ENCODE results near the gene NIT2. TPM values are rescaled to one million over a fixed set of nuclear protein-coding genes. Genes with fewer than 3 reads are reported as not detected.
A peak's percentile ranks its signal among the peaks of the same experiment; 100 is the strongest.

NIT2 gene
- total and polyA plus RNA-seq, 9 of the 15 experiments (the other 6 are each of a cell fraction or from before 2014, with no cell fraction given) = 11.4 to 62.2 (median 22.1) TPM

DNA sequence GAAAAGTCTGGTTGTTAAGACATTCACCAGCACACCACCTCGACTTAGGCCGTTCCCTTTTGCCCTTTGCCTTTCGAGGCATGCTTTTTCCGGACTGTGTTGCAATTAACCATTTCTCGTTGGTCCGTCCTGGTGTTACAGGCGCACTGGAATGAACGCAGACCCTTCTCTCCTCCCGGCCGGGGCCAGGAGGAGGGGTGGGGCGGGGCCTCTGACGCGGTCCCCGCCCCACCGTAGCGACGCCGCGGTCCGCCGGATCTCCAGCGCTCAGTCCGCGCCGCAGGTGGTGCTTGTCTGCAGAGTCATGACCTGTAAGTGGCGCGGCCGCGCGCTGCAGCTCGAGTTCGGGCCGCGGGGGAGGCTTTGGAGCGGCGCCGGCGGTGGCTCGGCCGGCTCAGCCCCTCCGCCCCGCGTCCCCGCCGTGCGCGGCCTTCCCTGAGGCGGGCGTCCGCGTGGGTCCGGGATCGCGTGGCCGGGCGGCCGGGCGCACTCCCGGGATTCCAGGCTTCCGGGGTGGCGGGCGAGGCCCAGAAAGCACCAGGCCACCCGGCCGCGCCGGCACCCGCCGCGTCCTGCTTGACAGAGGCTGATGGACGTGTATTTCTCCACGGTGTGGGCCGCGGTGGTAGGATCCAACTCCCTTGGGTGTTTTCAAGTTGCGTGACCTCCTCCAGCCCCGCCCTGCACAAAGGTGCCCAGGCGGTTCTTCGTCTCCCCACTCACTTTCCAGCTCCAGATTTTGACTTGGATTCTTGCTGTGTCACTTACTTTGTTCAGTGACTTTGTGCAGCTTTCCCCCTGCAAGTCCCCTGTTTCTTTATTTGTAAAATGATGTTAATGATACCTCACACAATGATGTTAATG, at the start of gene NIT2 (continued):
- TF ChIP-seq, protein P1, sequence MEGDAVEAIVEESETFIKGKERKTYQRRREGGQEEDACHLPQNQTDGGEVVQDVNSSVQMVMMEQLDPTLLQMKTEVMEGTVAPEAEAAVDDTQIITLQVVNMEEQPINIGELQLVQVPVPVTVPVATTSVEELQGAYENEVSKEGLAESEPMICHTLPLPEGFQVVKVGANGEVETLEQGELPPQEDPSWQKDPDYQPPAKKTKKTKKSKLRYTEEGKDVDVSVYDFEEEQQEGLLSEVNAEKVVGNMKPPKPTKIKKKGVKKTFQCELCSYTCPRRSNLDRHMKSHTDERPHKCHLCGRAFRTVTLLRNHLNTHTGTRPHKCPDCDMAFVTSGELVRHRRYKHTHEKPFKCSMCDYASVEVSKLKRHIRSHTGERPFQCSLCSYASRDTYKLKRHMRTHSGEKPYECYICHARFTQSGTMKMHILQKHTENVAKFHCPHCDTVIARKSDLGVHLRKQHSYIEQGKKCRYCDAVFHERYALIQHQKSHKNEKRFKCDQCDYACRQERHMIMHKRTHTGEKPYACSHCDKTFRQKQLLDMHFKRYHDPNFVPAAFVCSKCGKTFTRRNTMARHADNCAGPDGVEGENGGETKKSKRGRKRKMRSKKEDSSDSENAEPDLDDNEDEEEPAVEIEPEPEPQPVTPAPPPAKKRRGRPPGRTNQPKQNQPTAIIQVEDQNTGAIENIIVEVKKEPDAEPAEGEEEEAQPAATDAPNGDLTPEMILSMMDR (IDR thresholded peaks at IDR 0.05 in 2 of 3, conservative IDR thresholded peaks at IDR 0.05 in 1 of 3; ENCODE audit: insufficient read depth in 2 of 3, low read depth in 1 of 3, low read length in 3 of 3) = 0 out of 6 replicates have a peak, but pooled peaks of 1 of the 3 experiments have one; percentile 6
- TF ChIP-seq MYBL2 (IDR thresholded peaks at IDR 0.05; ENCODE audit: low read depth) = no peak
- no peak for TF ChIP-seq MYBL2 (CRISPR knock-in tag; IDR thresholded peaks at IDR 0.05; ENCODE audit: borderline replicate concordance)
- TF ChIP-seq SIRT6 (IDR thresholded peaks at IDR 0.05; ENCODE audit: low read depth, low read length) = no peak
- TF ChIP-seq ZC3H4 (CRISPR knock-in tag; IDR thresholded peaks at IDR 0.05; ENCODE audit: borderline replicate concordance) = no peak
- TF ChIP-seq ZBTB7A (IDR thresholded peaks at IDR 0.05; ENCODE audit: borderline replicate concordance, control insufficient read depth, low read depth, low read length) = peak; percentile 62; the same call in 1 of the 2 replicates
- peak; percentile 67 for TF ChIP-seq NFE2 (IDR thresholded peaks at IDR 0.05; ENCODE audit: low read depth)
- TF ChIP-seq L3MBTL2 (IDR thresholded peaks at IDR 0.05) = peak; percentile 63; the same call in 1 of the 2 replicates
- no peak for TF ChIP-seq ZFP30 (CRISPR knock-in tag; IDR thresholded peaks at IDR 0.05; ENCODE audit: borderline replicate concordance)
- TF ChIP-seq UBTF (IDR thresholded peaks at IDR 0.05; ENCODE audit: borderline replicate concordance in 1 of 2, low read depth in 2 of 2, low read length in 2 of 2) = no peak
- TF ChIP-seq RAD21 (CRISPR knock-in tag; conservative IDR thresholded peaks at IDR 0.05 in 1 of 2, IDR thresholded peaks at IDR 0.05 in 1 of 2) = 0 out of 4 replicates have a peak, but pooled peaks of 1 of the 2 experiments have one; percentile 9
- TF ChIP-seq SIN3A (IDR thresholded peaks at IDR 0.05; ENCODE audit: borderline replicate concordance in 2 of 2, control insufficient read depth in 1 of 2, low read depth in 2 of 2, low read length in 2 of 2) = peak in 1 of 2 experiments; percentile 43; a peak in 1 of 4 replicates
- TF ChIP-seq ZNF696 (CRISPR knock-in tag; conservative IDR thresholded peaks at IDR 0.05) = no peak
- TF ChIP-seq, protein P2, sequence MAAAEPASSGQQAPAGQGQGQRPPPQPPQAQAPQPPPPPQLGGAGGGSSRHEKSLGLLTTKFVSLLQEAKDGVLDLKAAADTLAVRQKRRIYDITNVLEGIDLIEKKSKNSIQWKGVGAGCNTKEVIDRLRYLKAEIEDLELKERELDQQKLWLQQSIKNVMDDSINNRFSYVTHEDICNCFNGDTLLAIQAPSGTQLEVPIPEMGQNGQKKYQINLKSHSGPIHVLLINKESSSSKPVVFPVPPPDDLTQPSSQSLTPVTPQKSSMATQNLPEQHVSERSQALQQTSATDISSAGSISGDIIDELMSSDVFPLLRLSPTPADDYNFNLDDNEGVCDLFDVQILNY (CRISPR knock-in tag; IDR thresholded peaks at IDR 0.05) = no peak
- TF ChIP-seq NONO (IDR thresholded peaks at IDR 0.05; ENCODE audit: low read depth in 2 of 2, low read length in 1 of 2) = peak in 1 of 2 experiments; percentile 82; a peak in 3 of 4 replicates
- TF ChIP-seq SMAD4 (CRISPR knock-in tag; conservative IDR thresholded peaks at IDR 0.05) = peak; percentile 67
- TF ChIP-seq NEUROD1 (IDR thresholded peaks at IDR 0.05; ENCODE audit: borderline replicate concordance, low read depth, low read length, partially characterized antibody) = no peak
- TF ChIP-seq NR2C1 (IDR thresholded peaks at IDR 0.05) = no peak
- TF ChIP-seq NR2C1 (tag; IDR thresholded peaks at IDR 0.05) = no peak
- TF ChIP-seq NR2C2 (CRISPR knock-in tag; IDR thresholded peaks at IDR 0.05) = no peak
- peak; percentile 75 for TF ChIP-seq NR2C2 (tag; IDR thresholded peaks at IDR 0.05)
- TF ChIP-seq NCOA1 (IDR thresholded peaks at IDR 0.05; ENCODE audit: low read depth) = no peak
